ENCODE data around the gene ANTXRL.
"Not testable (repeated sequence)": the region's sequence is repeated elsewhere in the genome, so short reads cannot be mapped to it uniquely, and the experiment has no call there.

The ANTXRL gene

DNA sequence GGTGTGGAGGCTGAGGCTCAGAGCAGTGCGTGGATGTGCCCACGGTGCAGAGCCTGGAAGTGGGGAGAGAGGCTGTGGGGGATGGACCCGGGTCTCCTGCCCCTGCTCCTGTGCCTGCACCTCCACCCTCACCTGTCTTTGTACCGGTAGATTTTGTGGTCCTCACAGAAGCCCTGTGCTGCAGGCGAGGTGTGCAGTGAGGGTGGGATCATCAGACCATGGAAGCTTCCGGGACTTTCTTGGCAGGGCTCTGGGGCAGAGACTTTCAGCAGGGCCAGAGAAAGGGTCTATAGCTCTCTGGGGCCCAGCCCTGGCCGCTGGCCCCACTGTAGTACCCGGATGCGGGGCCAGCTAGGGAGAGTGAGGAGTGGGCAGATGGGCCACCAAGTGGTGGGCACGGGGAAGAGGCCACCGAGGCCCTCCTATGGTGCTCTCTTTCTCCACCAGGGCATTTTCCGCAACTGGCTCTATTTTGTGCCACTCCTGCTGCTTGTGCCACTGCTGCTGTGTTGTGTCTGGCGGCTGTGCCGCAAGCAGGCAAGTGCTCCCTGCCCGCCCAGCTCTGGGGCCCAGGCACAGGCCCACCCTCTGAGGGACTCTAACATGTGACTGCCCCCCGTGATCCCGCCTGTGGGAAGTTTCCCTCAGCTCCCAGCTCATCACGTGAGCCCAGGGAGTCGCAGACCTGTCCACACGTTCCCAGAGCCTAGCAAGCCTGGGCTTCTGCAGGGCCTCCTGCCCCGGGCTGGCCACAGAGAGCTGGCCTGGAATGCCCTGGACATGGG is 22.1 kb downstream of the ANTXRL start:
- DNase-seq, result peak in 1 of 2 experiments; percentile 7

- DNase-seq, result peak in 1 of 2 experiments; percentile 7
Observed at GRCh38 chr10:46309511-46310142, 22.8 kb downstream of the ANTXRL start.

- DNase-seq, result peak; percentile 8 to 9
Observed at GRCh38 chr10:46310143-46310514, 23.3 kb downstream of the ANTXRL start.

DNA sequence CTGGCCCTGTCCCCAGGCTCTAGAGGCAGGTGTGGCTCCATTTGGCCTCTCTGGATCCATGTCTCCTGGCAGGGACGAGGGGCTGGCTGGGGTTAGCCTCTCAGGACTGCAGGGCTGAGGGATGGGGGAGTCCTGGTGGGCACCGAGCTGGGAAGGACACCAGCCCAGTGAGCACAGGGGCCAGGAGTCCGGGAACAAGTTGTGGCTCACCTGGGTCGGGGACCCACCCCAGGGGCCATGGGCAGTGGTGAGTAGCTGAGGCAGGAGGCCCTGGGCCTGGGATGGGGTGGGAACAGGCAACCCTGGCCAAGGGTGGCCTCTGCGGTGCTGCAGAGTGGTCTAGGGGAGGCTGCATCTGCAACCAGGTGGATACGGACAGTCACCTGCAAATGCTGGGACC is 24.1 kb downstream of the ANTXRL start:
- DNase-seq, result no peak

DNA sequence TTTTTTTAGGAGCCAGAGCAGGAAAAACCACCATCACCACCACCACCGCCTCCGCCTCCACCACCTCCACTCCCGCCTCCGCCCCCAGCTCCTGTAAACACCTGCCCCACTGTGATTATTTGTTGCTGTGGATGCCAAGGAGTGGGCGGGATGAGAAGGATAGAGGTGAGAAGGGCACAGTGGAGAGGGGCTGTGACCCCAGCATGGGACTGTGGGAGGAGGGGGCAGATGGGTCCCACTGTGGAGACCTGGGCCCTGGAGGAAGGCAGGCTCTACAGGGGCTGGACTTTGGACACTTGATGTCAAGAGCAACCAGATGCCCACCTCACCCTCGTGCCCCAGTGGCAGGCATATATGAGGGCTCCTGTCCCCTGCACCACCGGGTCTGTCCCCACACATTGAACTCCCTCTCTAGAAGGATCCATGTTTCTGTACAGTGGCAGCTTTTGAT is 24.7 kb downstream of the ANTXRL start:
- DNase-seq, result peak in 1 of 2 experiments; percentile 14

DNA sequence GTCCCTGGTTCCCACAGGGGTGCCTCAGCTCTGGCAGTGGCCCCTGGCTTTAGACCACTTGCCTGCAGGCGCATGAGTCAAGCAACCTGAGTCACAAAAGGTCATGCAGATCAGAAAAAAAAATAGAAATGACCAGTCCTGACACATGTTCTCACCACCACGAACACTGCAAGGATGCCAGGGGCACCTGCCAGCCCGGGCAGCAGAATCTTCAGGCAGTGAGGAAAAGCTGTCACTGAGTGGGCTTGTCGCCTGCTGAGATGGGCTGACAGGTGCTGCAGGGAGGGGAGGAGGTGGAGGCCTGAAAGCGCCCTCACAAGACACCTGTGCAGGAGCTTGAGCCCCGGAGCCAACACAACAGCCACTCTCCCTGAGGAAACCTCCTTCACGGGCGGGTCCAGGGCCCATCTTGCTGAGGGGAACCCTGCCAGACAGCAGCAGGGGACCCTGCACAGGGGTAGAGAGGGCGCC is 25.2 kb downstream of the ANTXRL start:
- DNase-seq, result peak in 1 of 2 experiments; percentile 4

GRCh38 chr10:46312953-46313352 is 26.2 kb downstream of the ANTXRL start:
- peak in 1 of 2 experiments; percentile 9 for DNase-seq

DNA sequence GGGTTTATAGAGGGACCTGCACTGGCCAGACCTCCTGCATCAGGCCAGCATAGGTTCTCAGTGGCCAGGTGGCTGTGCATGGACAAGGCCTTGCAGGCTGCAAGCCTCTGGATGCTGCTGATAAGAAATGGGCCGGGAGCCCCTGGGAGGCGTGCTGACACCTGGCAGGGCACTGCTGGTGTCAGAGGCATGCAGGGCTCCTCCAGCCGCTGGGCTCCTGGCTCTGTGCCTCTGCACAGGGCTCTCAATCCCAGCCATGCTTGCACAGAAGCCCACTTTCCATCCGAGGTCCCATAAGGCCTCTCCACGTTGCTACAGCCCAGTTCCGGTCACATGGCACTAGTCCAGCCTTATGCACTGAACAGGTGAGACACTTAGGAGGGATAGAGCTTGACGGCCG is 27.3 kb downstream of the ANTXRL start:
- no peak for DNase-seq

- not testable (repeated sequence) for DNase-seq
Observed at GRCh38 chr10:46315071-46315860, 28.5 kb downstream of the ANTXRL start.

DNA sequence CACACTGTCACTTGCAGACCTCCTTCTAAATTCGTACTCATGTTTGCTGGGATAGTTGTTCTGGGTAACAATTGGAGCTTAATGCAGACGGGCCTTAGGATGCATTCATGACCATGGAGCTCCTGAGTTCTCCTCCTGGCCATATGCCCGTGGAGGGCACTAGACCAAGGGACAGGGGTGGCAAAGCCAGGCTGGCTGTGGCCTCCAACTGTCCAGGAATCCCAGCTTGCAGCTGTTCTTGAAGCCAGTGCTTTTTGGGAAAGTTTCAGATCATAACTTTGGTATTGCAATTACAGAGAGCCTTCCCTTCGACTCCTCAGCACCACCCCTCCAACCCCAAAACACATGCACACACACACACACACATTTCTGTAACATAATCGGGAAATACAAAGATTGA is 30.6 kb downstream of the ANTXRL start:
- DNase-seq, result no peak

- DNase-seq, result no peak
Observed at GRCh38 chr10:46317889-46318288, 31.1 kb downstream of the ANTXRL start.

DNA sequence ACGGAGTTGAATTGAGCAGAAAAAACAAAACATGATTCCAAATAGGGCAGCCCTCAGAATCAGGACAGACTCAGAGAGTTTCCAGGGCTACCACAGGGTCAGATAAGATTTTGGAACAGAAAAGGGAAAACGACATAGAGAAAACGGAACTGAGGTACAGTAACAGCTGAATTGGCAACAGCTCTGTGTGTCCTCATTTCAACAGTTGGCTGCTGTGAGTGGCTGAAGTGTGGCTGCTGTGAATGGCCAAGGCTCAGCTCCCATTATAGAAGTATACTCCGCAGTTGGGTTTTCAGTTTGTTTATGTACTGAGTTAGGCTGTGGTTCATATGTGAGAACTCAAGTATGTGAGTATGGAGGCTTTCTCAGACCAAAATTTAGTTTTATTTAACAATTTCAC is 32.0 kb downstream of the ANTXRL start:
- DNase-seq, result no peak

DNA sequence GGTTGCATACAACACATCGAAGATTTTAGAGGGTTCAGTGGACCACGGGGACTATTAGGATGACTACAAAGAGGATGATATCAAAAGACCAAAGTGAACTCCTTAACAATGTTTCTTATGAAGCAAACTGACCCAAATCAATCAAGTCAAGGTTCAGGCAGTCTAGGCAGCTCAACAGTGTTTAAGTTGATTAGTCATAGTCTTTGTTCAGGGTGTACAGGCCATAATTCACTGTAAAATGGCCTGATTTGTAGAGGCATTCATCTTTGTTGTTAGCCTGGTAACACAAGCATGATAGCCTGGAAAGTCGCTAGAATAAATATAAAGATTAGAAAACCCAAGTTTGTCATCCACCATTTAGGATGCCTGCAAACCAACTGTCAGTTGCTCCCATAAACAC is 32.6 kb downstream of the ANTXRL start:
- no peak for DNase-seq

DNA sequence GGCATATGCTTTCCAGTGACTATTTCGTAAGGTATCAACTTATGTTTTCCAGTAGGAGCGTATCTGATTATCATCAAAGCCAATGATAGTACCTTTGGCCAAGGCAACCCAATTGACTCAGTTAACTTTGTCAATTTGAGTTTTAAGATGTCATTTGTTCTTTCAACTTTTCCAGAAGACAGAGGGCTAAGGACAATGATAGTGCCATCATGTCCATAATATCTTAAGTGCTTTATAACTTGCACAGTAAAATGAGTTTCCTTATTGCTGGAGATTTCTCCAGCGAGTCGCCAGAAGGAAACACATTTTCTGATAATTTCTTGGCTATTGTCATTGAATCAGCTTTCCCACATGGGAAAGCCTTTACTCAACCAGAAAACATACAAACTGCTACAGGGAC is 35.0 kb downstream of the ANTXRL start:
- DNase-seq, result no peak

- DNase-seq, result no peak
Observed at GRCh38 chr10:46323176-46323575, 36.4 kb downstream of the ANTXRL start.

DNA sequence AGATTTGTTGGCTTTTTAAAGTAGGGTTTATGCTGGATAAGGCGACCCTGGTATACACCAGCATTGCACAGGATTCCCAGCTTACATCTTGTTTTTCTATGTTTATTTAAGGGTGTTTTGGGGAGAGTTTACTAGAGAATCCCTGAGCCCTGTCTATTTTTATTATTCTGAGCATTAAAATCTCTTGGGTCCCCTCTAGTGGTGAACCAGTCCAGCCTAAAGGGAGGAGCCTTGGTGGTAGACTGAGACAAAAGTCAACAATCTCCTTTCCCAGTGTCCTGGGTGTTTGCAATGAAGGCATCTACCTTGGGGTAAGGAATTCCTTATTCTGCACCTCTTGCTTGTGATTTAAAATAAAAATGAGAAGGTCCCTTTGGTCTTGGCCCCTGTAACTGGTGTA is 38.2 kb downstream of the ANTXRL start:
- DNase-seq, result no peak

GRCh38 chr10:46326066-46326465 is 39.3 kb downstream of the ANTXRL start:
- DNase-seq, result no peak

DNA sequence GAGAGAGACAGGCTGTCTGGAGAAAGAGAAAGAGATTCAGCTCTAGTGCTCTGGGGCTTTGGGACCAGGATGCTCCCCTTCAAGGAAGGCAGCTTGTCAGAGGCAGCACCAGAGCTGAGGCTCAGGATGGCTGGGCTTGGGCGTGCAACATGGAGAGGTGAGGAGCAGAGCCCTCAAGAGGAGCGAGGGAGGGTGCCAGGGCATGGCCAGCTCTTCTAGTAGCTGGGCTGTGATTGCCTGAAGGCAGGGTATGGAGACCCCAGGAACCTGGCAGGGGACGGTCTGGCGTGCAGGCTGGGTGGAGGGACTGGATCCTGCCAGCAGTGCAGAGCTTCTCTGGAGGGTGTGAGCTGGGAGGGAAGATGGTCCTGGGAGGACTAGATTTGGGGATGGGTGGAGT is 40.2 kb downstream of the ANTXRL start:
- DNase-seq, result no peak

GRCh38 chr10:46327685-46328084 is 40.9 kb downstream of the ANTXRL start:
- no peak for DNase-seq

- DNase-seq, result no peak
Observed at GRCh38 chr10:46328853-46329689, 42.3 kb downstream of the ANTXRL start.

- DNase-seq, result no peak
Observed at GRCh38 chr10:46329690-46330016, 42.9 kb downstream of the ANTXRL start.

DNA sequence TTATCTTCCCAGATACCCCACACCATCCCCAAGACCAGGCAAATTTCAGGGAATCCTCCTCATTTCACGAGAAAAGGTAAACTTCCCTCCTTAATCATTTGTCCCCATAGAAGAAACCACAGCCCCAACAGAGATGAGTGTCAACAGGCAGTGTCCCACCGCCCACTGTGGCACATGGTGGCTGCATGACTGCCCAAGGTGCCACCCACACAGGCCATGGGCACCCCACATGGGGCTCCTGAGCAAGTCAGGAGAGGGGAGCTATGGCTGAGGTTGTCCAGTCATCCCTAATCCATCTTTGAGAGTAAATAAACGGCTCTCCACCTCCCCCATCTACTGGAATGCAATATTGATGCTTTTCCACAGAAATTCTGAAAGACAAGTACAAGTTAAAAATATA is 44.1 kb downstream of the ANTXRL start:
- DNase-seq, result no peak

DNA sequence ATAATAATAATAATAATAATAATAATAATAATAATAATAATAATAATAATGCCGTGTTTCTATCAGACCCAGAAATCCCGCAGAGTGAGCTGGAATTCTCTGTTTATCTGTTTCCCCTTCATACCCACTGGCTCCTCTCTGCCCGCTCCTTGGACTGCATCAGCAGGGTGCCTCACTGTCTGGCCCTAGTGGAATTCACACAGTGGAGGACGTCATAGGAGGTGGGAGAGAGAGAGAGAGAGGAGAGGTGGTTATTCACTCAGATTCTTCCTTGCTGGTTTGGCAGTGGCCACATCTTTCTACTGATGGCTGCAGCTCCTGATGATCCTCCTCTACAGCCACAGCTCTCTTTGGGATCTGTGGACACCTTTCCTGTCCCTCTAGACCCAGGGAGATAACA is 78.7 kb downstream of the ANTXRL start:
- DNase-seq, result not testable (repeated sequence)
